NOMO-1 treated with dmso at 0.1 percent for 144 hours (cell line): Measurements from ENCODE around the gene C1orf232.

Experiments
- DNase-seq: peaks from one replicate; lab custom pipeline; 2025; ENCODE audit not compliant: unreplicated experiment; lab: John Stamatoyannopoulos, UW

The C1orf232 gene

GRCh38 chr1:26125382-26125781 is 43.4 kb downstream of the C1orf232 start:
- no peak for DNase-seq

- DNase-seq: no peak
These were observed 44.1 kb downstream of the C1orf232 start for GRCh38 chr1:26124418-26125331.

- DNase-seq: no peak
These were observed 45.5 kb downstream of the C1orf232 start for GRCh38 chr1:26122988-26123973.

- DNase-seq: no peak
These were observed 46.6 kb downstream of the C1orf232 start for GRCh38 chr1:26121854-26122773.

GRCh38 chr1:26119892-26120608 is 48.7 kb downstream of the C1orf232 start:
- DNase-seq: peak; percentile 53

- no peak for DNase-seq
These were observed 54.4 kb downstream of the C1orf232 start for GRCh38 chr1:26114165-26114927.
